ENCODE data around the gene PYCARD.
"Not testable (repeated sequence)": the region's sequence is repeated elsewhere in the genome, so short reads cannot be mapped to it uniquely, and the experiment has no call there.

PYCARD gene

DNA sequence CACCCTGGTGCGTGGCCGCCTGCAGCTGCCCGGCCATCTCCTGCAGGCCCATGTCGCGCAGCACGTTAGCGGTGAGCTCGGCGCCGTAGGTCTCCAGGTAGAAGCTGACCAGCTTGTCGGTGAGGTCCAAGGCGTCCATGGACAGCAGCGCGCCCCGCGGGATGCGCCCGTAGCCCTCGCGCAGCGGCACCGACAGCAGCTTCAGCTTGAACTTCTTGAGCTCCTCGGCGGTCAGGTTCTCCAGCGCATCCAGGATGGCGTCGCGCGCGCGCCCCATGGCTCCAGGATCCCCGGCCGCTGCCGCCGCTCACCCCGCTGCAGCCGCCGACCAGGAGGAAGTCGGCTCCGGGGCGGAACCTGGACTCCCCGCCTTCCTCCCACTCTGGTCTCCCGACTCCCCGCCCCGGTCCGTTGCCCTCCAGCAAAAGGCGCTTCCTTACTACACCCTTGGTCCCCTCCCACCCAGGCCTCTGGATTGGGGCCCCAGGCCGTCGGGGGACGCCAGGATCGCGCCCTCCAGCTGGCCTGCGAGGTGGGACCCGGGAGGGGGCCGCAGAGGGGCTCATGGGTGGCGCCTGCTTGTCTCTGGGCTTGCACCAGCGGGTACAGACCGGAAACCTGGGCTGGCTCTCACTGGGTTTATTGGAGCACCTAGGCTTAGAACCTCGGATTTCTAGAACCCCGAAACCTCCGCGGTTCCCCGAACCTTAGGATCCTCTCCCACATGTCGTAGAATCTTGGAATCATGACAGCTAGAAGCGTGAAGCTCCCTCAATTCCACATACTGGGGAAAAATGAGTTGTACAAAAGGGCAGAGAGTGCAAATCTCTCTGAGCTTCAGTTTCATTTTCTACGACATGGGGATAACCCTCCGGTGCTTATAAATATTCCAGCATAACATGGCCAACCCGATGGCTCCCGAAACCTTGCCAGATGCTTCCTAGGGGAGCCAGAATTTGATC is at the start of gene PYCARD:
Gene PYCARD (minus strand): TSS at position 347 of the 962 bp plus-strand sequence. CDS start 70 bp downstream, at position 277.
- DNase-seq, result no peak

DNA sequence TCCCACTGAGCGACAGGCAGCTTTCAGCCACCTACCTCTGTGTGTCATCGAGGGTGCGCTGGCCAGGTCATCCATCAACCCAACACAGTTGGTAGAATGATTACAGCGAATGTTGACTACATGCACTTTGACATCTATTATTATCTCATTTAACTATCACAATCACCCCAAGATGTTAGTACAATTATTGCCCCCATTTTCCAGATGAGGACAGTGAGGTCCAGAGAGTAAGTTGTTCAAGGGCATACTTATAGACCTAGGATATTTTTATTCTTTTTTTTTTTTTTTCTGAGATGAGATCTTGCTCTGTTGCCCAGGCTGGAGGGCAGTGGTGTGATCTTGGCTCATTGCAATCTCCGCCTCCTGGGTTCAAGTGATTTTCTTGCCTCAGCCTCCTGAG is 48.9 kb upstream of the PYCARD start:
- DNase-seq, result no peak

DNA sequence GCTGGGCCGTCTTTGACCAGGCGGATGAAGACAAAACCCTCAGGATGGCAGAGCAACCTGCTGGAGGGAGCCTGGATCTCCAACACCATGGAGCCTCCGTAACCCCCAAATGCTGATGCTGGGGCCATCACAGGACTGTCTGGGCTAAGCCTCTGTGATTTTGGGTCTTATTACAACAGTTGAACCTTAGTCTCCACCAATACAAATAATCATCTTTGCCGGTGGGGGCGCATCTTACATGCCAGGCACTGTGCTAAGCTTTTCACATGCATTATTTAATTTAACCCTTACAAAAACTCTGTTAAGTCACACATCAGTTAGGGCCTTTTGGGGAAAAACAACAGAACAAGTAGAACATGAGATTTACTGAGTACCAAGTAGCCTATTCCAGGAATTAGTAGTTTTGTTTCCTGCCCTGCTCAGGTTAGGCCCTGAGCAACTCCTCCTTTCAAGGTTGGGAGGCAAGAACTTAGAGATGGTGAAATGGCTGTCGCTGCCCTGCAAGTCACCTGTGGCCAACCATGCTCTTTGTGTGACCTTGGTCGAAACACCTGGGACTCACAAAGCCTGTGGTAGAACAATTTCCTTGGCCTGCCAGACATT is 48.3 kb upstream of the PYCARD start:
- DNase-seq, result no peak

DNA sequence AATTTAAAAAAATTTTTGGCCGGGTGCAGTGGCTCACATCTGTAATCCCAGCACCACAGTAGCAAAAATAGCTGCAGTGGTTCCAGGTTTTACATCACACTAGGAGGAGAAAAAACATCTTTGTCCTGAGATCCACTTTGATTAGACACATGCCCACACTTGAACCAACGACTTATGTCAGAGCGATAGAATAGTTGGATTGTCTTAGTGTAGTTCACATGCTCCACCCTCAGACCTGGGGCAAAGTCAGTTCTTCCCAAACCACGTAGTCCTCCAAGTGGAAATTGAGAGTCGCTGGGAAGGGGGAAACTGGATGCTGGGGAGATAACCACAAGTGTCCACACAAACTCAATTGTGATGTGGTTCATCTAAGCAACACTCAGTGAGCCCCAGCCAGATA is 45.8 kb upstream of the PYCARD start:
- DNase-seq, result no peak

DNA sequence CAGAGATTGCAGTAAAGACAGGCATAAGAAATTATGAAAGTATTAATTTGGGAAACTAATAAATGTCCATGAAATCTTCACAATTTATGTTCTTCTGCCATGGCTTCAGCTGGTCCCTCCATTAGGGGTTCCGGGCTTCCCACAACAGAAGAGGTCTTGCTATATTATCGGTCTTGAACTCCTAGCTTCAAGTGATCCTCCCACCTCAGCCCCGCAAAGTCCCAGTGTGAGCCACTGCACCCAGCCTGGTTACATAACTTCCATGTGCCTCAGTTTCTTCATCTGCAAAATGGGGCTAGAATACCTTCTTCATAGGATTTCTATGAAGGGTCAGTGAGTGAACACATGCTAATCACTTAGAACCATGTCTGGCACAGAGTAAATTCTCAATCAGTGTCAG is 43.7 kb upstream of the PYCARD start:
- no peak for DNase-seq

DNA sequence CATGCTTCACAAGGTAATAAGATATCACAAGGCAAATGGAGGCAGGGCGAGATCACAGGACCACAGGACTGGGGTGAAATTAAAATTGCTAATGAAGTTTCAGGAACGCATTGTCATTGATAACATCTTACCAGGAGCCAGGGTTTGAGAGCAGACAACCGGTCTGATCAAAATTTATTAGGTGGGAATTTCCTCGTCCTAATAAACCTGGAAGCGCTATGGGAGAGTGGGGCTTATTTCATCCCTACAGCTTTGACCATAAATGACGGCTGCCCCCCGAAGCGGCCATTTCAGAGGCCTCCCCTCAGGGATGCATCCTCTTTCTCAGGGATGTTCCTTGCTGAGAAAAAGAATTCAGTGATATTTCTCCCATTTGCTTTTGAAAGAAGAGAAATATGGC is 43.0 kb upstream of the PYCARD start:
- not testable (repeated sequence) for DNase-seq

GRCh38 chr16:31243734-31244670 is 41.4 kb upstream of the PYCARD start:
- no peak for DNase-seq

GRCh38 chr16:31242206-31242605 is 39.6 kb upstream of the PYCARD start:
- DNase-seq, result no peak

DNA sequence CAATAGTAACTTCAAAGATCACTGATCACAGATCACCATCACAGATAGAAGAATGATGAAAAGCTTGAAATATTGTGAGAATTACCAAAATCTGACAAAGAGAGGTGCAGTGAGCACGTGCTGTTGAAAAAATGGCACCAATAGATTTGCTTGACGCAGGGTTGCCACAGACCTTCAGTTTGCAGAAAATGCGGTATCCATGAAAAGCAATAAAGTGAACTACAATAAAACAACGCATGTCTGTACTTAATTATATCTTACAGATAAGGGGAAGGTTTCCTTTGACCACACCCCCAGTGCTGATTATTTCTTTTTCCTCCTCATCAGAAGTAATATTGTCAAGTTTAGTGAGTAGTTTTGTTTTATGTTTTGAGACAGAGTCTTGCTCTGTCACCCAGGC is 35.5 kb upstream of the PYCARD start:
- no peak for DNase-seq

DNA sequence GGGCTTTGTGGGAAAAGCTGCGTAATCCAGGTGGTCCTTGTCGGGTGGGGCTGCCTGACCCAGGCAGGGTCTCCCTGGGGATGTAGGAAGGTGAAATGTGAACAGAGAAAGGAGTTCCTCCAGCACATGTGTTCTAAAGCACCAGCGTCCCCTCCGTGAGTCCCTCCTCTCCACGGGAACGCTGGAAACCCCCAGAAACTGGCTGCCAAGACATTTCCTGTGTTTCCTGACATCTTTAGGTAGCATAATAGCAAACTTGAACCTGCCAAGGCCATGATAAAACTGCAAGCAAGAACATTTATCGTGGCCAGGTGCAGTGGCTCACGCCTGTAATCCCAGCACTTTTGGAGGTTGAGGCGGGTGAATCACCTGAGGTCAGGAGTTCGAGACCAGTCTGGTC is 26.9 kb upstream of the PYCARD start:
- no peak for DNase-seq

- DNase-seq, result no peak
Observed at GRCh38 chr16:31228206-31228605, 25.6 kb upstream of the PYCARD start.

- DNase-seq, result no peak
Observed at GRCh38 chr16:31225193-31225592, 22.6 kb upstream of the PYCARD start.

DNA sequence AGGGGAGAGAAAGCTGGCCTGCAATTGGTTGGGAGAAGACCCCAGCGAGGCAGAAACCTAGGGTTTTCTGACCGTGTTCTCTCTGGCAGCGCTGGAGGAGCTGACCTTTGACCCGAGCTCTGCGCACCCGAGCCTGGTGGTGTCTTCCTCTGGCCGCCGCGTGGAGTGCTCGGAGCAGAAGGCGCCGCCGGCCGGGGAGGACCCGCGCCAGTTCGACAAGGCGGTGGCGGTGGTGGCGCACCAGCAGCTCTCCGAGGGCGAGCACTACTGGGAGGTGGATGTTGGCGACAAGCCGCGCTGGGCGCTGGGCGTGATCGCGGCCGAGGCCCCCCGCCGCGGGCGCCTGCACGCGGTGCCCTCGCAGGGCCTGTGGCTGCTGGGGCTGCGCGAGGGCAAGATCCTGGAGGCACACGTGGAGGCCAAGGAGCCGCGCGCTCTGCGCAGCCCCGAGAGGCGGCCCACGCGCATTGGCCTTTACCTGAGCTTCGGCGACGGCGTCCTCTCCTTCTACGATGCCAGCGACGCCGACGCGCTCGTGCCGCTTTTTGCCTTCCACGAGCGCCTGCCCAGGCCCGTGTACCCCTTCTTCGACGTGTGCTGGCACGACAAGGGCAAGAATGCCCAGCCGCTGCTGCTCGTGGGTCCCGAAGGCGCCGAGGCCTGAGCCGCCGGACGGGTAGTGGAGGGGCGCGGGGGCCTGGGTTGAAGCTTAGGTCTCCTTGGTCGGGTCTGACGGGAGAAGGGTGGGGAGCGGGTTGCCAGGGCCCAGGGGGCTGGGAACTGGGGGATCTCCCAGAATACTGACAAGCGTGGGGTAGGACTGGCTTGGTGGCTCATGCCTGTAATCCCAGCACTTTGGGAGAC is 21.8 kb upstream of the PYCARD start:
- DNase-seq, result no peak

- no peak for DNase-seq
Observed at GRCh38 chr16:31223044-31223443, 20.5 kb upstream of the PYCARD start.

DNA sequence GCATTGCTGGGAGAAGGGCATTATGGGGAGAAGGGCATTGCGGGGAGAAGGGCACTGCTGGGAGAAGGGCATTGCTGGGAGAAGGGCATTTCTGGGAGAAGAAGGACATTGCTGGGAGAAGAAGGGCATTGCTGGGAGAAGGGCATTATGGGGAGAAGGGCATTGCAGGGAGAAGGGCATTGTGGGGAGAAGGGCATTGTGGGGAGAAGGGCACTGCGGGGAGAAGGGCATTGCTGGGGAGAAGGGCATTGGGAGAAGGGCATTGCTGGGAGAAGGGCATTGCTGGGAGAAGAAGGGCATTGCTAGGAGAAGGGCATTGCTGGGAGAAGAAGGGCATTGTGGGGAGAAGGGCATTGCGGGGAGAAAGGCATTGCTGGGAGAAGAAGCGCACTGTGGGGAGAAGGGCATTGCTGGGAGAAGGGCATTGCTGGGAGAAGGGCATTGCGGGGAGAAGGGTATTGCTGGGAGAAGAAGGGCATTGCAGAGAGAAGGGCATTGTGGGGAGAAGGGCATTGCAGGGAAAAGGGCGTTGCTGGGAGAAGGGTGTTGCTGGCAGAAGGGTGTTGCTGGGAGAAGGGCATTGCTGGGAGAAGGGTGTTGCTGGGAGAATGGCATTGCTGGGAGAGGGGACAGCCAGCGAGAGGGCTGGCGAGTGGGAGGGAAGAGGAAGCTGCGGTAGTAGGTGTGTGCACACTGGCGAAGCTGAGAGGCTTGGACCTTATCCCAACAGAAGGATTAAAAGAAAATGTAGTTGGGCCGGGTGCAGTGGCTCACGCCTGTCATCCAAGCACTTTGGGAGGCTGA is 19.0 kb upstream of the PYCARD start:
- no peak for DNase-seq

- DNase-seq, result no peak
Observed at GRCh38 chr16:31219154-31219741, 16.7 kb upstream of the PYCARD start.

- no peak for DNase-seq
Observed at GRCh38 chr16:31217136-31217530, 14.6 kb upstream of the PYCARD start.

- DNase-seq, result no peak
Observed at GRCh38 chr16:31216422-31217135, 14.0 kb upstream of the PYCARD start, which contains the start of gene PYDC1. TSS of gene PYDC1 (minus strand) at chr16:31217135. CDS start at chr16:31217028, 107 bp downstream.

- DNase-seq, result no peak
Observed at GRCh38 chr16:31215287-31216162, 13.0 kb upstream of the PYCARD start.
